Activated CD4-positive, alpha-beta T cell treated with anti-CD3 and anti-CD28 coated beads for 48 hours (primary cell): Measurements from ENCODE around the gene DEF6.
"Not testable (repeated sequence)": the region's sequence is repeated elsewhere in the genome, so short reads cannot be mapped to it uniquely, and the experiment has no call there.

Experiments
- DNase-seq: peaks from one replicate; pipeline ENCODE4 v3.0.0-alpha.2; 2020

DEF6 gene

DNA sequence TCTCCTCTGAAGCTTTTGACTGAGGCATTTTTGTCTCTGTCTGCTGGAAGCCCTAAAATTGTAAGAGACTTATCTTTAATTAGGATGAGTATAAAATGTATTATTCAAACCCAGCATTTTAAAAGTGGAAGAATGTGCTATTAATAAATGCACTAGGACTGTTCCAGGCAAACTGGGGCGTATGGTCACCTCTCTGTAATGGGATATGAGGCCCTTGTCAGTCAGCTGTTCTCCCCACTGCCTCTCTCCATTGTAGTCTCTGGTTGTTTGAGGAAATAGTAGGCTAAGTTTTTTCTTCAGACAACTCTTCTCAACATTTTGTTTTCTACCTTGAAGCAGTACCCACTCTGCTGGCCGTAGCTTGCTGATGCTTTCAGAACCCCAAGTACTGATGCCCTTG lies 14.3 kb upstream of the DEF6 start:
- DNase-seq = no peak

- no peak for DNase-seq
Observed at GRCh38 chr6:35287671-35288396, 9.8 kb upstream of the DEF6 start.

GRCh38 chr6:35288834-35289233 lies 8.8 kb upstream of the DEF6 start:
- no peak for DNase-seq

DNA sequence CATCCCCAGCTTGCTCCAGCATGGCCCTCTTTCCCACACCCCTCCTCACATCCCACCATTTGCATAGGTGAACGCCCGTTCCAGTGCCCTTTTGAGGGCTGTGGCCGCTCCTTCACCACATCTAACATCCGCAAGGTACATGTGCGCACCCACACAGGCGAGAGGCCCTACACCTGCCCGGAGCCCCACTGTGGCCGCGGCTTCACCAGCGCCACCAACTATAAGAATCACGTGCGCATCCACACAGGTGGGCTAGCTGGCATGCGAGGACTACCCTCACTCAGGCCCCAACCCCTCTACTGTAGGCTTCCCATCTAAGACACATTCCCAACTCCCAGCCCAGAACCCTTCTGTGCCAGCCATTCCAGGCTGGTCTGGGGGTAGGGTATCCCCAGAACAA lies 6.1 kb upstream of the DEF6 start:
- no peak for DNase-seq

DNA sequence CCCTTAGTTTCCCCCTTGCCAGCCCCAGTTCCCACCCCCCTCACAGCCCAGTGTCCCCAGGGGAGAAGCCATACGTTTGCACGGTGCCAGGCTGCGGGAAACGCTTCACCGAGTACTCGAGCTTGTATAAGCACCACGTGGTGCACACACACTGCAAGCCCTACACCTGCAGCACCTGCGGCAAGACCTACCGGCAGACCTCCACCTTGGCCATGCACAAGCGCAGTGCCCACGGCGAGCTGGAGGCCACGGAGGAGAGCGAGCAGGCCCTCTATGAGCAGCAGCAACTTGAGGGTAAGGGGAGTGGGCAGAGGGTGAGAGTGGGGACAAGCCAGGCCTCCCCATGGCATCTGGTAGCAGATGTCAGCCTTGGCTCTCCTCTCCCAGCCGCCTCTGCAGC lies 5.1 kb upstream of the DEF6 start:
- no peak for DNase-seq

- no peak for DNase-seq
Observed at GRCh38 chr6:35293681-35294080, 3.9 kb upstream of the DEF6 start.

DNA sequence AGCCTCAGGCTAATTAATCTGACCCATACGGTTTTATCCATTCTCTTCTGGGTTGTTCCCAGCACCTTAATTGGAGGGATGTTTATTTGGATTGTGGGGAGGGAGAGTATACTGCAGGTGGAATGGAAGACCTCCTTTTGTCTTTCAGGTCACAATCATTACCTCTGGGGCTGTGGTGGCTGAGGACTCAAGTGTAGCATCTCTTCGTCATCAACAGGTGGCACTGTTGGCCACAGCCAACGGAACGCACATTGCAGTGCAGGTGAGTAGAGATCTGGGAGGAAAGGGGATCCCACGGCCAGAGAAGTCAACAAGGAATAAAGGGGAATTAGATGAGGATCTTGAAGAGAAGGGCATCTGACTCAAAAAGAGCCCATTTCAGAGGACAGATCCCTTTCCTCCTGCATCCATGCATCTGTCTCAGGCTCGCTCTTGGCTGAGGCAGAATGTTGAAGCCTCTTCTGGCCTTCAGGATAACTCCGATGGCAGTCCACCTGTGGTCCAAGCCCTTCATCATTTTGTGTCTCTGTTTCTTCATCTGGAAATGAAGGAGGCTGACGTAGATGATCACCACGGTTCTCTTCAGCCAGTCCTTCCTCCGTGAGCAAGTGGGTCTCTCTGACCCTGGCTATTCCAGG lies 3.2 kb upstream of the DEF6 start:
- DNase-seq = peak; percentile 62

- no peak for DNase-seq
Observed at GRCh38 chr6:35295036-35295435, 2.6 kb upstream of the DEF6 start.

- no peak for DNase-seq
Observed at GRCh38 chr6:35295521-35296315, 1.9 kb upstream of the DEF6 start.

DNA sequence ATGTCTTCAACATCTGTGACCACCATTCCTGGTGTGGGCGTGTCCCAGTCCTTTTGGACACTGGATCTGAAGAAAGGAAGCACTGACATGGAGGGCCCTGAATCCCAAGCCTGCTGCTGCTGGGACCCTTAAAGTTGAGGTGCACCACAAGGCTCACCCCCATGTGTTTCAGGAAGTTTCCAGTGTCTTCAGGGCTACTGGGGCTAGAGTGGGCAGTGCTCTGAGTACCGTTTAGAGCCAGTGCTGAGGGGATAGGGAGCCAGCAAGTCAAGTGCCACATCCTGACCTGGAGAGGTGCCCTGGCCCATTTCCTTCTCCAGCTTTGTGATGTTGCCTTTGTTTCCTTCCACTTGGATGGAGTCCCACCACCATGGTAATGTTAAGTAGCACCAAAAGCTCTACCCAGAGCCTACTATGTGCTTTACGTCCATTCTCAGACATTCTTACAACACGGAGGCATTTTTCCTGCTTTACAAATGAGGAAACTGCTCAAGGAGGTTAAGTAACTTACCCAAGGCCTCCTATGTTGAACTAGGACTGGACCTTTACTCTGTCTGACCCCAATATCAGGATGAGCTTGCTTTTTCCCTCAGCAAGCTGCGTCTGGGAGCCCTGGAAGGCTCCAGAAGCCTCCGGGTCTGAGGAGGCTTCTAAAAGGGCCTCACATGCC lies 552 bp upstream of the DEF6 start:
- no peak for DNase-seq

DNA sequence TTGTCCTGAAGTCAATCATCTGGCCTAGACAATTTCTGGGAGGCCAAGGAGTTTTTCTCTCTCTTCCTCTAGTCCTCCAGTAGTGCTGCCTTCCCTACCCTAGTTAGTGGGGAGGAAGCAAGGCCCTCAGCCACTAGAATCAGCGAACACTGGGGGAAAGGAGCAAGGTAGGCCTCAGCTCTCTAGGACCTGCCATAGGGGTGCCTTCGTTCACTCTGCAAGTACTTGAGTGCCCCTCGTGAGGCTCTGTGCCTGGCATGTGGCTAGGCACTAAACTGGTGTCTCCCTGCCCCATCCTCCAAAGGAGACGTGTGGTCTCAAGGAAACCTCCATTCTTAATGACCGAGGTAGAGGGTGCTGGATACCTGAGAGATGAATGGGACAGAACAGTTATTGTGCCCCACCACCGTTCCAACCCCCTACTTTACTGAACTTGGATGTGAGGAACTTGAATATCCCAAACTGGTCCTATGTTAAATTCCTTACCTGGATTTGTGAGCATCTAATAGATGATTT lies 1.1 kb downstream of the DEF6 start:
- DNase-seq = no peak

DNA sequence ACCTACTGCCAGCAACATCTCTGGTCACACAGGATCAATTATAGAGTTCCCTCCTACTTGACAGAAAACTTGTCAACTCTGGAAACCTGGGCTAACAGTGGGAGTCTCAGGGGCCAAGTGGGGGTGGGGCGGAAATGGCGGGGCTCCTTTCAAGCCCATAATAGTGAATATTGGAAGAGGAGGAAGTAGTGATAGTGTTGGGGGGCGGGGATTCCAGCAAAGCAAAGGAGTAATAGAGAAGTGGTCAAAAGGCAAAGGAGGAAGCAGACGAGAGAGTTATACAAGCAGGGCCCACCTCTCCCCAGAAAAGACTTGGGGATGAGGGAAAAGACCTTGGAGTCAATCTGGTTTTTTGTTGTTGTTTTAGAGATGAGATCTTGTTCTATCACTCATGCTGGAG lies 2.1 kb downstream of the DEF6 start:
- peak; percentile 40 for DNase-seq

DNA sequence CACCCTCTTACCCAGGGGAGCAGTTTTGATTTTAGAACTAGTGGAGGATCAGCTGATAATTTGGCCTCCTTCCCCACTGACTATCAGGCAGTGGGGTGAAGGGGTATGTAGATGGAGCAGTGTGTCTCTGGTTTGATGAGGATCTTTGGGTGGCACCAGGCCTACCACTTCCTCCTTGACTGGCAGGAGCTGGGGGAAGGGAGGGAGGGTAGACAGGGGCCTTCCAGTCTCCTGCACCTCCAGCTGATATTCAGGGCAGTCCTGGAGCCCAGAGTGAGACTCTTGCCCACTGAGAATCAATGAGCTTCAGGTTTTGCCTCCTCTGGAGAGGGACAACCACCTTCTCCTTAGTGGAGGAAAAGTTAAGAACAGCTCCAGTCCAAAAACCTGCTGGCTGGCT lies 3.2 kb downstream of the DEF6 start:
- DNase-seq = peak; percentile 37

- DNase-seq = peak; percentile 93
Observed at GRCh38 chr6:35302604-35303241, 5.1 kb downstream of the DEF6 start.

- DNase-seq = no peak
Observed at GRCh38 chr6:35304299-35304698, 6.7 kb downstream of the DEF6 start.

- peak; percentile 57 for DNase-seq
Observed at GRCh38 chr6:35305117-35305516, 7.5 kb downstream of the DEF6 start.

DNA sequence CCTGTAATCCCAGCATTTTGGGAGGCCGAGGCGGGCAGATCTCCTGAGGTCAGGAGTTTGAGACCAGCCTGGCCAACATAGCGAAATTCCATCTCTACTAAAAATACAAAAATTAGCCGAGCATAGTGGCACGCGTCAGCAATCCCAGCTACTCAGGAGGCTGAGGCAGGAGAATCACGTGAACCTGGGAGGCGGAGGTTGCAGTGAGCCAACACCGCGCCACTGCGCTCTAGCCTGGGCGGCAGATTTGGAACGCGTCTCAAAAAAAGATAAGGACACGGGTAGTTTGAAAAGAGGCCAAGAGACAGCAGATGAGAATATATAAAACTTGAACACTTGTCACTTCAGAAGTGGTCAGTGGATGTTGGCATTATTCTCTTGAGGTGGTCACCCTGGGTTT lies 9.5 kb downstream of the DEF6 start:
- DNase-seq = not testable (repeated sequence)

DNA sequence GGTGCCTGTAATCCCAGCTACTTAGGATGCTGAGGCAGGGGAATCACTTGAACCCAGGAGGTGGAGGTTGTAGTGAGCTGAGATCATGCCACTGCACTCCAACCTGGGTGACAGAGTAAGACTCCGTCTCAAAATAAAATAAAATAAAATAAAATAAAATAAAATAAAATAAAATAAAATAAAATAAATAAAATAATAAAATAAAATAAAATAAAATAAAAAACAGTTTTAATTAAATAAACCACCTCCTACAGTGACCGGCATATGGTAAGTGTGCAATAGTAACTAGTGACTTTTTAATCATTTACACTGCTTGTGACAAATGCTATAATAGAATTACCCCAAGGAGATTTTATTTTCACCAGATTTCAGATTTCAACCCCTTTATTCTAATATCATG lies 10.9 kb downstream of the DEF6 start:
- DNase-seq = not testable (repeated sequence)

GRCh38 chr6:35309611-35310264 lies 12.1 kb downstream of the DEF6 start:
- no peak for DNase-seq

- peak; percentile 53 for DNase-seq
Observed at GRCh38 chr6:35310265-35310831, 12.7 kb downstream of the DEF6 start.

DNA sequence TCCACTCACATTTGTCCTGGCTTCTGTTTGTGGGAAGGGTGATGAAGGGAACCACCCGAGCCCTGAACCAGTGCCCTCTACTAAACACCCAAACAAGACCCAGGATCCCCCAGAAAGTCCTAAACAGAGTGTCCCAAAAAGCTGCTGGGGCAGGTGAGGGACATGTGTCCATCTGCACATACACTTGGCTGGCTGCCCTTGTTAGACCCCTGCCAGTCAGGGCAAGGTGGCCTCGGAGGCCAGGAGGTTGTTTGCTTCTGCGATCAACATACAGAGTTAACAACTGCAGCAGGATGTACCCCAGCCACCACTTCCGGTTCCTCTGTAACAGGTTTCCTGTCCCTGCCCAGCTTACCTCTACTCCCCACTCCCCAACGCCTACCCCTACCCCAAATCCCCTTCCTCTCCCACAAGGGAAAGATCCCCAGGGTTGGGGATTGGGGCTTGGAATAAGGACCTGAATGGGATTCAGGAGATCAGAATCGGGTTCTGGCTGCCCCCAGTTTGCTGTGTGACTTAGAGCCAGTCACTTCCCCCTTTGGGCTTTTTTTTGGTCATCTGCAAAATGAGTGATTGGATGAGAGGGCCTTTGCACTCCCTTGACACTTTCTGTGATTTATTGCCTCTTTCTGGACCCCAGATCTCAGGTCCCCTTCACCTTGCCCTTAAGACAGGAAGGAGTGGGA lies 13.9 kb downstream of the DEF6 start:
- DNase-seq = peak; percentile 62
